SK-N-SH treated with all-trans-retinoic acid at 6 μM for 48 hours (cell line): Measurements from ENCODE around the gene TBC1D2.

ENCODE experiments used
- ATAC-seq: fragments of 200-7000 bp; cut with Tn5 transposase; 3 replicates; pipeline ENCODE4 v1.9.1; 2020; ENCODE audit warnings: mild to moderate bottlenecking, moderate library complexity
- BACH2 ChIP-seq: fragments of 250-450 bp; sonication (Bioruptor Pico); IDR thresholded peaks from 2 replicates; pipeline ENCODE4 v1.9.0; 2021; ENCODE audit warnings: mild to moderate bottlenecking, borderline replicate concordance
- CREB5 ChIP-seq: fragments of 250-450 bp; sonication (Bioruptor Pico); IDR thresholded peaks from 2 replicates; pipeline ENCODE4 v1.5.1; 2020; ENCODE audit warnings: low read depth, mild to moderate bottlenecking, moderate library complexity
- CSDC2 ChIP-seq: fragments of 250-450 bp; sonication (Bioruptor Pico); IDR thresholded peaks from 2 replicates; pipeline ENCODE4 v1.5.0; 2020; ENCODE audit warnings: mild to moderate bottlenecking, moderate library complexity
- GLIS3 ChIP-seq: fragments of 250-450 bp; sonication (Bioruptor Pico); IDR thresholded peaks from 2 replicates; pipeline ENCODE4 v1.5.0; 2020; ENCODE audit warnings: mild to moderate bottlenecking, moderate library complexity
- ISL1 ChIP-seq: fragments of 250-450 bp; sonication (Bioruptor Pico); IDR thresholded peaks from 2 replicates; pipeline ENCODE4 v2.1.2; 2022; ENCODE audit warnings: mild to moderate bottlenecking, moderate library complexity
- OSR1 ChIP-seq: fragments of 250-450 bp; sonication (Bioruptor Pico); IDR thresholded peaks from 2 replicates; pipeline ENCODE4 v1.8.0; 2022; ENCODE audit warnings: moderate library complexity, mild to moderate bottlenecking, inconsistent platforms
- RARB ChIP-seq: fragments of 250-450 bp; sonication (Bioruptor Pico); IDR thresholded peaks from 2 replicates; pipeline ENCODE4 v1.8.0; 2021; ENCODE audit warnings: mild to moderate bottlenecking, moderate library complexity
- SNAI2 ChIP-seq: fragments of 250-450 bp; sonication (Bioruptor Pico); IDR thresholded peaks from 2 replicates; pipeline ENCODE4 v1.5.0; 2020; ENCODE audit warnings: mild to moderate bottlenecking, moderate library complexity
- TCF4 ChIP-seq: fragments of 250-450 bp; sonication (Bioruptor Pico); IDR thresholded peaks from 2 replicates; pipeline ENCODE4 v1.8.0; 2021; ENCODE audit warnings: mild to moderate bottlenecking, moderate library complexity, borderline replicate concordance
- TOX ChIP-seq: fragments of 250-450 bp; sonication (Bioruptor Pico); IDR thresholded peaks from 2 replicates; pipeline ENCODE4 v1.8.0; 2021; ENCODE audit warnings: mild to moderate bottlenecking, moderate library complexity, borderline replicate concordance
- TSHZ2 ChIP-seq: fragments of 250-450 bp; sonication (Bioruptor Pico); IDR thresholded peaks from 2 replicates; pipeline ENCODE4 v1.5.0; 2020; ENCODE audit warnings: mild to moderate bottlenecking, moderate library complexity
- ZC3H10 ChIP-seq: fragments of 250-450 bp; sonication (Bioruptor Pico); IDR thresholded peaks from 2 replicates; pipeline ENCODE4 v1.5.1; 2021; ENCODE audit warnings: mild to moderate bottlenecking, moderate library complexity
- ZFP3 ChIP-seq: fragments of 250-450 bp; sonication (Bioruptor Pico); IDR thresholded peaks from 2 replicates; pipeline ENCODE4 v1.5.0; 2020; ENCODE audit warnings: mild to moderate bottlenecking, moderate library complexity
- ZFP30 ChIP-seq: fragments of 450-650 bp; formaldehyde crosslinking; IDR thresholded peaks from 2 replicates; pipeline ENCODE4 v1.5.0; 2022; ENCODE audit warnings: mild to moderate bottlenecking, moderate library complexity
- ZNF565 ChIP-seq: fragments of 450-650 bp; formaldehyde crosslinking; conservative IDR thresholded peaks from 2 replicates; pipeline ENCODE4 v1.5.0; 2020; ENCODE audit warnings: low read depth, mild to moderate bottlenecking, moderate library complexity
- ZNF70 ChIP-seq: fragments of 450-650 bp; formaldehyde crosslinking; IDR thresholded peaks from 2 replicates; pipeline ENCODE4 v1.5.0; 2020; ENCODE audit warnings: mild to moderate bottlenecking, moderate library complexity
- ZNF8 ChIP-seq: fragments of 450-650 bp; formaldehyde crosslinking; IDR thresholded peaks from 2 replicates; pipeline ENCODE4 v1.5.0; 2020; ENCODE audit warnings: mild to moderate bottlenecking, moderate library complexity

TBC1D2 gene

GRCh38 chr9:98226516-98226915 lies 28.9 kb downstream of the TBC1D2 start:
- no peak for ATAC-seq

GRCh38 chr9:98225015-98225442 lies 30.4 kb downstream of the TBC1D2 start:
- TF ChIP-seq TCF4 (CRISPR knock-in tag) (no peak), CREB5 (CRISPR knock-in tag) (no peak), OSR1 (no peak), ISL1 (CRISPR knock-in tag) (no peak)
- TF ChIP-seq, all 23 proteins: peak for 0
- no peak for ATAC-seq

More at GRCh38 chr9:98226516-98226915, 28.9 kb downstream of the TBC1D2 start:
- TF ChIP-seq ZFP30 (no peak), RARB (CRISPR knock-in tag) (no peak), TCF4 (CRISPR knock-in tag) (no peak), TOX (CRISPR knock-in tag) (no peak), OSR1 (no peak), CSDC2 (CRISPR knock-in tag) (no peak), BACH2 (CRISPR knock-in tag) (no peak), ZNF8 (CRISPR knock-in tag) (no peak)
- TF ChIP-seq, all 23 proteins: peak for 0

GRCh38 chr9:98222885-98223691 lies 32.4 kb downstream of the TBC1D2 start:
- TF ChIP-seq CSDC2 (CRISPR knock-in tag) (peak; percentile 41), SNAI2 (CRISPR knock-in tag) (no peak; the same call in 1 of the 2 replicates), ISL1 (CRISPR knock-in tag) (peak; percentile 7; the same call in 1 of the 2 replicates)
- peak; percentile 99 for ATAC-seq

- TF ChIP-seq ZNF8 (CRISPR knock-in tag) = no peak
- no peak for ATAC-seq
Observed at GRCh38 chr9:98220911-98221310, 34.5 kb downstream of the TBC1D2 start.

GRCh38 chr9:98219794-98220370 lies 35.6 kb downstream of the TBC1D2 start:
- ATAC-seq = no peak
- TF ChIP-seq TCF4 (CRISPR knock-in tag) (no peak), GLIS3 (CRISPR knock-in tag) (no peak), CSDC2 (CRISPR knock-in tag) (no peak), ZFP3 (no peak), ZC3H10 (no peak), RARB (CRISPR knock-in tag) (no peak), ZNF565 (no peak), TSHZ2 (CRISPR knock-in tag) (no peak), ZFP30 (no peak), ZNF70 (CRISPR knock-in tag) (no peak), ZNF8 (CRISPR knock-in tag) (no peak), CREB5 (CRISPR knock-in tag) (no peak)

GRCh38 chr9:98219364-98219716 lies 36.1 kb downstream of the TBC1D2 start:
- no peak for ATAC-seq
- TF ChIP-seq ZFP30 = no peak
- TF ChIP-seq, all 23 proteins: peak for 0
